GM13976 (cell line): ENCODE measurements around the gene CITED2.
"Not testable (repeated sequence)": the region's sequence is repeated elsewhere in the genome, so short reads cannot be mapped to it uniquely, and the experiment has no call there.

Experiments
- DNase-seq: peaks from one replicate; pipeline ENCODE4 v3.0.0; 2012; ENCODE audit warnings: low spot score
- CTCF ChIP-seq: IDR thresholded peaks from 2 replicates; pipeline ENCODE4 v1.5.1; 2012; ENCODE audit warnings: borderline replicate concordance, mild to moderate bottlenecking; ENCODE audit not compliant: insufficient read depth; ENCODE audit errors: extremely low read depth, missing control alignments, control extremely low read depth
- in situ Hi-C: fragments of 300-500 bp; cut with MboI; formaldehyde crosslinking; loops from one replicate; pipeline ENCODE4 v1.12.0; 2022; ENCODE audit warnings: low sequenced_read_pairs, mixed read lengths, inconsistent platforms; ENCODE audit not compliant: unreplicated experiment

The CITED2 gene

GRCh38 chr6:139367810-139368351, 6.6 kb downstream of the CITED2 start:
- no peak for TF ChIP-seq CTCF
- DNase-seq = no peak
- in situ Hi-C loops = loop anchor here (10.0 kb wide), 1 partner anchor 553 kb away; no protein-coding TSS in a partner anchor

- TF ChIP-seq CTCF = no peak
- DNase-seq = no peak
- in situ Hi-C loops = loop anchor here (10.0 kb wide), 1 partner anchor 550 kb away; no protein-coding TSS in a partner anchor
These were observed 9.5 kb downstream of the CITED2 start for GRCh38 chr6:139364982-139365379.

GRCh38 chr6:139364302-139364981, 10.0 kb downstream of the CITED2 start:
- in situ Hi-C loops = loop anchor here (10.0 kb wide), 1 partner anchor 550 kb away; no protein-coding TSS in a partner anchor
- no peak for TF ChIP-seq CTCF
- peak; percentile 55 for DNase-seq

GRCh38 chr6:139363797-139364196, 10.7 kb downstream of the CITED2 start:
- not testable (repeated sequence) for DNase-seq
- in situ Hi-C loops = loop anchor here (10.0 kb wide), 1 partner anchor 549 kb away; no protein-coding TSS in a partner anchor

- not testable (repeated sequence) for DNase-seq
- in situ Hi-C loops = loop anchor here (10.0 kb wide), 1 partner anchor 548 kb away; no protein-coding TSS in a partner anchor
These were observed 11.3 kb downstream of the CITED2 start for GRCh38 chr6:139363123-139363522.

GRCh38 chr6:139361211-139361610, 13.2 kb downstream of the CITED2 start:
- in situ Hi-C loops = loop anchor here (10.0 kb wide), 1 partner anchor 546 kb away; no protein-coding TSS in a partner anchor
- no peak for TF ChIP-seq CTCF
- no peak for DNase-seq

- no peak for TF ChIP-seq CTCF
- in situ Hi-C loops = loop anchor here (10.0 kb wide), 1 partner anchor 132 kb away; no protein-coding TSS in a partner anchor
- DNase-seq = no peak
These were observed 17.5 kb downstream of the CITED2 start for GRCh38 chr6:139356924-139357323.
